HL-60 (cell line): ENCODE data around the gene OR1F1.

Experiments
- DNase-seq, 2 experiments: peaks; one replicate each; pipeline ENCODE4 v3.0.0-alpha.2; 2010 to 2020; ENCODE audit warnings: low read depth in 1 of 2, low spot score in 1 of 2
- H3K27ac ChIP-seq: fragments of 250-450 bp; sonication (Bioruptor Pico); replicated peaks from 2 replicates; pipeline ENCODE4 v1.5.1; 2020; ENCODE audit warnings: mild to moderate bottlenecking, moderate library complexity
- H3K27me3 ChIP-seq: fragments of 250-450 bp; sonication (Bioruptor Pico); 2 replicates; pipeline ENCODE4 v1.5.1; 2021; ENCODE audit warnings: mild to moderate bottlenecking, moderate library complexity; ENCODE audit not compliant: insufficient read depth, poor library complexity, severe bottlenecking
- H3K4me3 ChIP-seq: replicated peaks from 2 replicates; pipeline ENCODE4 v1.5.1; 2011; ENCODE audit warnings: mild to moderate bottlenecking, control low read depth, low read length; ENCODE audit not compliant: insufficient read depth
- GABPA ChIP-seq: IDR thresholded peaks from 2 replicates; pipeline ENCODE4 v1.6.1; 2012; ENCODE audit warnings: low read depth
- POLR2AphosphoS5 ChIP-seq: IDR thresholded peaks from 2 replicates; pipeline ENCODE4 v1.6.1; 2012; ENCODE audit warnings: low read depth
- SPI1 ChIP-seq: IDR thresholded peaks from 2 replicates; pipeline ENCODE4 v1.6.1; 2012; ENCODE audit warnings: low read depth, mild to moderate bottlenecking, borderline replicate concordance
- TF ChIP-seq, protein P1 (sequence below): IDR thresholded peaks from 2 replicates; pipeline ENCODE4 v1.6.1; 2012; ENCODE audit warnings: low read depth; ENCODE audit not compliant: insufficient replicate concordance
- TF ChIP-seq, protein P2 (sequence below): IDR thresholded peaks from one replicate; pipeline ENCODE4 v1.5.1; 2011; ENCODE audit warnings: low read length, control low read depth, inconsistent platforms; ENCODE audit not compliant: insufficient read depth

Gene OR1F1

GRCh38 chr16:3192476-3193019 lies 4.5 kb downstream of the OR1F1 start:
- TF ChIP-seq POLR2AphosphoS5 (no peak), GABPA (no peak), SPI1 (no peak)
- TF ChIP-seq, protein P1, sequence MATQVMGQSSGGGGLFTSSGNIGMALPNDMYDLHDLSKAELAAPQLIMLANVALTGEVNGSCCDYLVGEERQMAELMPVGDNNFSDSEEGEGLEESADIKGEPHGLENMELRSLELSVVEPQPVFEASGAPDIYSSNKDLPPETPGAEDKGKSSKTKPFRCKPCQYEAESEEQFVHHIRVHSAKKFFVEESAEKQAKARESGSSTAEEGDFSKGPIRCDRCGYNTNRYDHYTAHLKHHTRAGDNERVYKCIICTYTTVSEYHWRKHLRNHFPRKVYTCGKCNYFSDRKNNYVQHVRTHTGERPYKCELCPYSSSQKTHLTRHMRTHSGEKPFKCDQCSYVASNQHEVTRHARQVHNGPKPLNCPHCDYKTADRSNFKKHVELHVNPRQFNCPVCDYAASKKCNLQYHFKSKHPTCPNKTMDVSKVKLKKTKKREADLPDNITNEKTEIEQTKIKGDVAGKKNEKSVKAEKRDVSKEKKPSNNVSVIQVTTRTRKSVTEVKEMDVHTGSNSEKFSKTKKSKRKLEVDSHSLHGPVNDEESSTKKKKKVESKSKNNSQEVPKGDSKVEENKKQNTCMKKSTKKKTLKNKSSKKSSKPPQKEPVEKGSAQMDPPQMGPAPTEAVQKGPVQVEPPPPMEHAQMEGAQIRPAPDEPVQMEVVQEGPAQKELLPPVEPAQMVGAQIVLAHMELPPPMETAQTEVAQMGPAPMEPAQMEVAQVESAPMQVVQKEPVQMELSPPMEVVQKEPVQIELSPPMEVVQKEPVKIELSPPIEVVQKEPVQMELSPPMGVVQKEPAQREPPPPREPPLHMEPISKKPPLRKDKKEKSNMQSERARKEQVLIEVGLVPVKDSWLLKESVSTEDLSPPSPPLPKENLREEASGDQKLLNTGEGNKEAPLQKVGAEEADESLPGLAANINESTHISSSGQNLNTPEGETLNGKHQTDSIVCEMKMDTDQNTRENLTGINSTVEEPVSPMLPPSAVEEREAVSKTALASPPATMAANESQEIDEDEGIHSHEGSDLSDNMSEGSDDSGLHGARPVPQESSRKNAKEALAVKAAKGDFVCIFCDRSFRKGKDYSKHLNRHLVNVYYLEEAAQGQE, result no peak
- TF ChIP-seq, protein P2, sequence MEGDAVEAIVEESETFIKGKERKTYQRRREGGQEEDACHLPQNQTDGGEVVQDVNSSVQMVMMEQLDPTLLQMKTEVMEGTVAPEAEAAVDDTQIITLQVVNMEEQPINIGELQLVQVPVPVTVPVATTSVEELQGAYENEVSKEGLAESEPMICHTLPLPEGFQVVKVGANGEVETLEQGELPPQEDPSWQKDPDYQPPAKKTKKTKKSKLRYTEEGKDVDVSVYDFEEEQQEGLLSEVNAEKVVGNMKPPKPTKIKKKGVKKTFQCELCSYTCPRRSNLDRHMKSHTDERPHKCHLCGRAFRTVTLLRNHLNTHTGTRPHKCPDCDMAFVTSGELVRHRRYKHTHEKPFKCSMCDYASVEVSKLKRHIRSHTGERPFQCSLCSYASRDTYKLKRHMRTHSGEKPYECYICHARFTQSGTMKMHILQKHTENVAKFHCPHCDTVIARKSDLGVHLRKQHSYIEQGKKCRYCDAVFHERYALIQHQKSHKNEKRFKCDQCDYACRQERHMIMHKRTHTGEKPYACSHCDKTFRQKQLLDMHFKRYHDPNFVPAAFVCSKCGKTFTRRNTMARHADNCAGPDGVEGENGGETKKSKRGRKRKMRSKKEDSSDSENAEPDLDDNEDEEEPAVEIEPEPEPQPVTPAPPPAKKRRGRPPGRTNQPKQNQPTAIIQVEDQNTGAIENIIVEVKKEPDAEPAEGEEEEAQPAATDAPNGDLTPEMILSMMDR, result no peak
- DNase-seq, result no peak
- no peak overlapping the region for H3K27ac ChIP-seq
- peaks cover 36% of the 10 kb centered on the region for H3K27me3 ChIP-seq
- no peak overlapping the region for H3K4me3 ChIP-seq

- peaks cover 28% of the 10 kb centered on the region for H3K27me3 ChIP-seq
- DNase-seq, result no peak
Observed at GRCh38 chr16:3193221-3194212, 5.5 kb downstream of the OR1F1 start.

DNA sequence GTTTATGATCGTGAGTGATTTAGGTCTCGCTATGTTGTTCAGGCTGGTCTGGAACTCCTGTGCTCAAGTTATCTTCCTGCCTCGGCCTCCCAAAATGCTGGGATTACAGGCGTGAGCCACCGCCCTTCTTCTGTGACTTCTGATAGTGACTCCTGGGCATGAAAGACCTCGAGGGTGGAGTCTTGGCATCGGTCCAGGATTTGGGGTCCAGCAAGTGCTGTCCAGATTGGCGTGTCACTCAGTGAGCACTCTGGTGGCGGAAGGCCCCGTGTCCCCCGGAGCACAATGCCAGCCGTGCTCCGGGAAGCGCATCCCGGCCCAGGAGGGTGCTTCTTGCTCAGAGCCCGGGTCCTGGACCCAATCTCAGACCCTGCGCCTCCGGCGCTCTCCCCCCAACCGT lies 6.8 kb downstream of the OR1F1 start:
- TF ChIP-seq, protein P1, result no peak
- no peak for TF ChIP-seq SPI1
- TF ChIP-seq, protein P2, result no peak
- TF ChIP-seq GABPA, result no peak
- no peak for TF ChIP-seq POLR2AphosphoS5
- DNase-seq, result no peak
- Histone ChIP-seq H3K27me3 (peaks cover 19% of the 10 kb centered on the region), H3K4me3 (no peak overlapping the region), H3K27ac (no peak overlapping the region)

More at GRCh38 chr16:3193221-3194212, 5.5 kb downstream of the OR1F1 start:
- H3K27ac ChIP-seq, result no peak overlapping the region
- H3K4me3 ChIP-seq, result no peak overlapping the region
- TF ChIP-seq GABPA (no peak), POLR2AphosphoS5 (no peak), SPI1 (no peak)
- TF ChIP-seq, protein P2, result no peak
- TF ChIP-seq, protein P1, result no peak
